Measurements from ENCODE around the gene IRF1. TPM values are rescaled to one million over a fixed set of nuclear protein-coding genes. Genes with fewer than 3 reads are reported as not detected.

IRF1 gene
- total and polyA plus RNA-seq, 2 of the 8 experiments (the other 6 are each of a cell fraction or from before 2014, with no cell fraction given): 4.0 to 8.5 TPM

DNA sequence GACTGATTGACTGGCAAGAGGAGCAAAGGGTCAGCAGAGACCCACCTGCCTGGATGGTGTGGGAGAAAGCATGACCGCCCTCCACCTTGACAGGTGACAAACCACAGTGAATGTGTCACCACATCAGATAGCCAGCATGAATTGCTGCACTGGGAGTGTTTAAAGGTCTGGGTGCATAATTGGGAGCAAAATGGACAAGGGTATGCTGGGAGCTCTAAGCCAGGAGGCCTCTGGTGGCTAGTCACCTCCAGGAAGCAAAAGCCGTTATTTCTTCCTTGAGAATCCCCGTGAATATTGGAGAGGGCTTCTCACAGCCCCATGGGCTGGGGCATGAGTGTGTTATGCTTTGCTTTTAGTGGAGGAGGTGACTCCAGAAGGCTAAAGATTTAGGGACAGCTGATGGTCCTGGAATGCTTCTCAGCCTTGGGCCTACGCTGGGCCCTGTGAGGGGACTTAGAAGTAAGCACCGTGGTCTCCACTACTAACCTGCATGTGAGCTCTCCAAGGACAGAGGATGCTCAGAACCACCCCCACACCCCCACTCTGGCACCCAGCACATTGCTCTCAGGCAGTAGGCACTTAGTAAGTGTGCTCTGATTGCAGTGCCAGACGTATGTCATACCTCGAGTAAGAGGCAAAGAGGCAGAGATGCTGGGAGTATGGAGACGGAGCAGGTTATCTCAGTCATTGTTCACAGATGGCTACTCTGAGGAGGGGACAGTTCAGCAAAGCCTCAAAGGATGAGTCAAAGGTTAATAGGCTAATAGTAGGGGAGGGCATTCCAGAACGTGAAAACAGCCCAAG is 9.1 kb upstream of the IRF1 start (continued):
- TF ChIP-seq, protein P1, sequence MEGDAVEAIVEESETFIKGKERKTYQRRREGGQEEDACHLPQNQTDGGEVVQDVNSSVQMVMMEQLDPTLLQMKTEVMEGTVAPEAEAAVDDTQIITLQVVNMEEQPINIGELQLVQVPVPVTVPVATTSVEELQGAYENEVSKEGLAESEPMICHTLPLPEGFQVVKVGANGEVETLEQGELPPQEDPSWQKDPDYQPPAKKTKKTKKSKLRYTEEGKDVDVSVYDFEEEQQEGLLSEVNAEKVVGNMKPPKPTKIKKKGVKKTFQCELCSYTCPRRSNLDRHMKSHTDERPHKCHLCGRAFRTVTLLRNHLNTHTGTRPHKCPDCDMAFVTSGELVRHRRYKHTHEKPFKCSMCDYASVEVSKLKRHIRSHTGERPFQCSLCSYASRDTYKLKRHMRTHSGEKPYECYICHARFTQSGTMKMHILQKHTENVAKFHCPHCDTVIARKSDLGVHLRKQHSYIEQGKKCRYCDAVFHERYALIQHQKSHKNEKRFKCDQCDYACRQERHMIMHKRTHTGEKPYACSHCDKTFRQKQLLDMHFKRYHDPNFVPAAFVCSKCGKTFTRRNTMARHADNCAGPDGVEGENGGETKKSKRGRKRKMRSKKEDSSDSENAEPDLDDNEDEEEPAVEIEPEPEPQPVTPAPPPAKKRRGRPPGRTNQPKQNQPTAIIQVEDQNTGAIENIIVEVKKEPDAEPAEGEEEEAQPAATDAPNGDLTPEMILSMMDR (IDR thresholded peaks at IDR 0.05; ENCODE audit: control extremely low read depth in 1 of 3, insufficient read depth in 1 of 3, low read depth in 1 of 3, low read length in 3 of 3): no peak
- TF ChIP-seq POLR2AphosphoS5 (IDR thresholded peaks at IDR 0.05; ENCODE audit: low read depth, low read length) (no peak), PHF8 (conservative IDR thresholded peaks at IDR 0.05; ENCODE audit: low read depth, low read length) (no peak), TEAD4 (IDR thresholded peaks at IDR 0.05; ENCODE audit: low read depth, low read length) (no peak), CHD1 (IDR thresholded peaks at IDR 0.05; ENCODE audit: low read depth, low read length) (no peak)
- TF ChIP-seq, protein P2, sequence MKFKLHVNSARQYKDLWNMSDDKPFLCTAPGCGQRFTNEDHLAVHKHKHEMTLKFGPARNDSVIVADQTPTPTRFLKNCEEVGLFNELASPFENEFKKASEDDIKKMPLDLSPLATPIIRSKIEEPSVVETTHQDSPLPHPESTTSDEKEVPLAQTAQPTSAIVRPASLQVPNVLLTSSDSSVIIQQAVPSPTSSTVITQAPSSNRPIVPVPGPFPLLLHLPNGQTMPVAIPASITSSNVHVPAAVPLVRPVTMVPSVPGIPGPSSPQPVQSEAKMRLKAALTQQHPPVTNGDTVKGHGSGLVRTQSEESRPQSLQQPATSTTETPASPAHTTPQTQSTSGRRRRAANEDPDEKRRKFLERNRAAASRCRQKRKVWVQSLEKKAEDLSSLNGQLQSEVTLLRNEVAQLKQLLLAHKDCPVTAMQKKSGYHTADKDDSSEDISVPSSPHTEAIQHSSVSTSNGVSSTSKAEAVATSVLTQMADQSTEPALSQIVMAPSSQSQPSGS (IDR thresholded peaks at IDR 0.05; ENCODE audit: low read length): no peak
- TF ChIP-seq, protein P3, sequence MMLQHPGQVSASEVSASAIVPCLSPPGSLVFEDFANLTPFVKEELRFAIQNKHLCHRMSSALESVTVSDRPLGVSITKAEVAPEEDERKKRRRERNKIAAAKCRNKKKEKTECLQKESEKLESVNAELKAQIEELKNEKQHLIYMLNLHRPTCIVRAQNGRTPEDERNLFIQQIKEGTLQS (IDR thresholded peaks at IDR 0.05; ENCODE audit: insufficient read depth, low read depth, low read length): no peak

Data from H1 (cell line).